ENCODE measurements around the gene DGKE. TPM values are rescaled to one million over a fixed set of nuclear protein-coding genes. Genes with fewer than 3 reads are reported as not detected.

Gene DGKE
- total RNA-seq, 1 experiment from 2014 or later, result 8.5 TPM

- TF ChIP-seq ZNF532 (CRISPR knock-in tag; IDR thresholded peaks at IDR 0.05; ENCODE audit: borderline replicate concordance) (no peak), ERG (CRISPR knock-in tag; IDR thresholded peaks at IDR 0.05) (no peak), MLX (CRISPR knock-in tag; IDR thresholded peaks at IDR 0.05) (no peak)
Observed at GRCh38 chr17:56914581-56915273, 80.8 kb downstream of the DGKE start (continued).

GRCh38 chr17:56917559-56918296 lies 83.8 kb downstream of the DGKE start:
- Mint-ChIP-seq H3K4me1 (peaks cover 10% of the 10 kb centered on the region), H3K9me3 (peaks cover 18% of the 10 kb centered on the region), H3K4me3 (no peak overlapping the region), H3K36me3 (peaks cover 5% of the 10 kb centered on the region), H3K27me3 (ENCODE audit: low read depth) (peaks cover 20% of the 10 kb centered on the region), H3K27ac (no peak overlapping the region)
- no peak for DNase-seq (ENCODE audit: low spot score)
- TF ChIP-seq ZNF263 (CRISPR knock-in tag; IDR thresholded peaks at IDR 0.05; ENCODE audit: low read depth) (no peak), ZNF219 (CRISPR knock-in tag; IDR thresholded peaks at IDR 0.05; ENCODE audit: borderline replicate concordance) (no peak), TEAD1 (CRISPR knock-in tag; IDR thresholded peaks at IDR 0.05) (no peak)
- ATAC-seq, result no peak
- CTCF ChIA-PET, result no interaction called here
- POLR2A ChIA-PET, result no interaction called here

- TF ChIP-seq ZBTB21 (CRISPR knock-in tag; IDR thresholded peaks at IDR 0.05; ENCODE audit: borderline replicate concordance), result no peak
- H3K36me3 Mint-ChIP-seq, result peaks cover 5% of the 10 kb centered on the region
- H3K27me3 Mint-ChIP-seq (ENCODE audit: low read depth), result peaks cover 18% of the 10 kb centered on the region
- ATAC-seq (no peak), DNase-seq (ENCODE audit: low spot score) (no peak)
- H3K9me3 Mint-ChIP-seq, result peaks cover 18% of the 10 kb centered on the region
- H3K4me3 Mint-ChIP-seq, result no peak overlapping the region
- ChIA-PET POLR2A (no interaction called here), CTCF (no interaction called here)
- peaks cover 11% of the 10 kb centered on the region for H3K4me1 Mint-ChIP-seq
- no peak overlapping the region for H3K27ac Mint-ChIP-seq
Observed at GRCh38 chr17:56918916-56919315, 85.0 kb downstream of the DGKE start.

Other genes with a start within 250 kb of the DGKE start
- 0.89 to 1.2 TPM (median 1.1 TPM) in 3 replicates for gene NOG, start 240.5 kb upstream of the DGKE start, total RNA-seq (2021)
- 3.0 to 3.4 TPM (median 3.3 TPM) in 3 replicates for gene C17orf67, start 231 bp upstream of the DGKE start, total RNA-seq (2021)
- 36.6 to 49.0 TPM (median 38.9 TPM) in 3 replicates for gene TRIM25, start 79.9 kb downstream of the DGKE start, total RNA-seq (2021)
- gene COIL, start 126.9 kb downstream of the DGKE start, total RNA-seq (2021), result 22.6 to 23.5 TPM (median 23.4 TPM) in 3 replicates
- 41.3 to 49.3 TPM (median 43.1 TPM) in 3 replicates for gene SCPEP1, start 144.0 kb downstream of the DGKE start, total RNA-seq (2021)

All from WTC11 (cell line).